Ishikawa (cell line): ENCODE measurements around the gene GOLGA1.

Source experiments
- CEBPB ChIP-seq: IDR thresholded peaks from 2 replicates; pipeline ENCODE4 v1.6.1; 2012
- CREB1 ChIP-seq: IDR thresholded peaks from 2 replicates; pipeline ENCODE4 v1.6.1; 2012; ENCODE audit warnings: low read depth
- EGR1 ChIP-seq: IDR thresholded peaks from 2 replicates; pipeline ENCODE4 v1.6.1; 2012
- EP300 ChIP-seq: IDR thresholded peaks from 2 replicates; pipeline ENCODE4 v1.6.1; 2012; ENCODE audit warnings: borderline replicate concordance
- FOXM1 ChIP-seq: IDR thresholded peaks from 2 replicates; pipeline ENCODE4 v1.6.1; 2012; ENCODE audit warnings: low read depth, borderline replicate concordance
- MAX ChIP-seq: IDR thresholded peaks from 2 replicates; pipeline ENCODE4 v1.6.1; 2012
- NFIC ChIP-seq: IDR thresholded peaks from 2 replicates; pipeline ENCODE4 v1.6.1; 2012
- RAD21 ChIP-seq: IDR thresholded peaks from 2 replicates; pipeline ENCODE4 v1.6.1; 2012; ENCODE audit warnings: low read depth
- REST ChIP-seq: IDR thresholded peaks from 2 replicates; pipeline ENCODE4 v1.6.1; 2012; ENCODE audit warnings: low read depth, mild to moderate bottlenecking
- TAF1 ChIP-seq: IDR thresholded peaks from 2 replicates; pipeline ENCODE4 v1.6.1; 2012; ENCODE audit warnings: low read depth, mild to moderate bottlenecking
- TEAD4 ChIP-seq: IDR thresholded peaks from 2 replicates; pipeline ENCODE4 v1.6.1; 2012
- YY1 ChIP-seq: IDR thresholded peaks from 2 replicates; pipeline ENCODE4 v1.6.1; 2012; ENCODE audit warnings: low read depth

- TF ChIP-seq CEBPB = no peak
- no peak for TF ChIP-seq YY1
- TF ChIP-seq REST = no peak
- TF ChIP-seq MAX = no peak
- TF ChIP-seq EP300 = no peak
- TF ChIP-seq EGR1 = no peak
- TF ChIP-seq NFIC = no peak
- TF ChIP-seq FOXM1 = no peak
- TF ChIP-seq CREB1 = no peak
- no peak for TF ChIP-seq TEAD4
- TF ChIP-seq RAD21 = no peak
- no peak for TF ChIP-seq TAF1
These were observed 80.9 kb downstream of the GOLGA1 start for GRCh38 chr9:124859803-124860581.
